ENCODE results near the gene HSD17B1. TPM values are rescaled to one million over a fixed set of nuclear protein-coding genes. Genes with fewer than 3 reads are reported as not detected.

The HSD17B1 gene
- total and polyA plus RNA-seq, 2 of the 13 experiments (the other 11 are each of a cell fraction or from before 2014, with no cell fraction given): 0.54 to 0.93 TPM

- TF ChIP-seq PRDM10 (CRISPR knock-in tag; IDR thresholded peaks at IDR 0.05; ENCODE audit: low read depth) (no peak), BCL3 (CRISPR knock-in tag; IDR thresholded peaks at IDR 0.05) (peak; percentile 20; the same call in 1 of the 2 replicates), PHF21A (CRISPR knock-in tag; IDR thresholded peaks at IDR 0.05) (peak; percentile 19; the same call in 1 of the 2 replicates), ZNF576 (CRISPR knock-in tag; IDR thresholded peaks at IDR 0.05) (peak; percentile 16; the same call in 1 of the 2 replicates), ZNF260 (CRISPR knock-in tag; IDR thresholded peaks at IDR 0.05; ENCODE audit: borderline replicate concordance, low read depth) (0 out of 2 replicates have a peak, but pooled peaks have one; percentile 14), ZNF276 (CRISPR knock-in tag; IDR thresholded peaks at IDR 0.05; ENCODE audit: low read depth) (0 out of 2 replicates have a peak, but pooled peaks have one; percentile 24), ZNF468 (CRISPR knock-in tag; IDR thresholded peaks at IDR 0.05) (peak; percentile 37; the same call in 1 of the 2 replicates), HOXD1 (CRISPR knock-in tag; IDR thresholded peaks at IDR 0.05) (peak; percentile 23; the same call in 1 of the 2 replicates), PHF8 (CRISPR knock-in tag; IDR thresholded peaks at IDR 0.05) (peak; percentile 82), ZSCAN20 (CRISPR knock-in tag; IDR thresholded peaks at IDR 0.05; ENCODE audit: borderline replicate concordance) (no peak), RFX5 (IDR thresholded peaks at IDR 0.05; ENCODE audit: low read depth, low read length) (no peak), MTERF4 (CRISPR knock-in tag; IDR thresholded peaks at IDR 0.05) (peak; percentile 67; the same call in 1 of the 2 replicates), ZNF577 (CRISPR knock-in tag; IDR thresholded peaks at IDR 0.05; ENCODE audit: borderline replicate concordance, low read depth) (peak; percentile 87; the same call in 1 of the 2 replicates), SP2 (CRISPR knock-in tag; IDR thresholded peaks at IDR 0.05) (0 out of 2 replicates have a peak, but pooled peaks have one; percentile 31), ZNF614 (CRISPR knock-in tag; IDR thresholded peaks at IDR 0.05; ENCODE audit: borderline replicate concordance) (no peak; the same call in 1 of the 2 replicates), ZNF225 (CRISPR knock-in tag; IDR thresholded peaks at IDR 0.05) (no peak; the same call in 1 of the 2 replicates), ZNF850 (CRISPR knock-in tag; conservative IDR thresholded peaks at IDR 0.05) (0 out of 2 replicates have a peak, but pooled peaks have one; percentile 56), FOXO4 (CRISPR knock-in tag; conservative IDR thresholded peaks at IDR 0.05) (0 out of 2 replicates have a peak, but pooled peaks have one; percentile 35)
Measured at GRCh38 chr17:42562388-42563142, 9.8 kb downstream of the HSD17B1 start (continued).
